Left colon (tissue), 2 donors: ENCODE results near the gene TCFL5. TPM values are rescaled to one million over a fixed set of nuclear protein-coding genes. Genes with fewer than 3 reads are reported as not detected.
"Not testable (repeated sequence)": the region's sequence is repeated elsewhere in the genome, so short reads cannot be mapped to it uniquely, and the experiment has no call there.

Source experiments
- ATAC-seq: fragments of 200-7000 bp; cut with Tn5 transposase; one replicate; pipeline ENCODE4 v1.9.1; 2020; ENCODE audit warnings: mild to moderate bottlenecking, moderate library complexity
- DNase-seq, 2 donors: peaks; one replicate each; pipeline ENCODE4 v3.0.0-alpha.2; 2020
- intact Hi-C, 2 donors: fragments of 100-400 bp; cut with DNase I in 1 of 2; cut with micrococcal nuclease in 1 of 2; formaldehyde crosslinking; loops; one replicate each; pipeline versions ENCODE4 v1.11.2 to v1.14.0; 2022; cut with DNase I, micrococcal nuclease
- total RNA-seq, 2 donors: library from RNA; stranded (reverse); fragmentation: NEBNext Ultra II Directional; extraction: Animal tissue kit (Norgen Biotek cat#: 25700); gene quantifications; one replicate each; pipeline ENCODE4 v1.2.1, GENCODE V29; 2021
- donor health status: DM: no; HTN: no; CAD: no.
- donor health status: DM: yes; HTN: yes; CAD: no.

The TCFL5 gene
- total RNA-seq, 2 donors from 2014 or later = 5.9 to 6.5 TPM

DNA sequence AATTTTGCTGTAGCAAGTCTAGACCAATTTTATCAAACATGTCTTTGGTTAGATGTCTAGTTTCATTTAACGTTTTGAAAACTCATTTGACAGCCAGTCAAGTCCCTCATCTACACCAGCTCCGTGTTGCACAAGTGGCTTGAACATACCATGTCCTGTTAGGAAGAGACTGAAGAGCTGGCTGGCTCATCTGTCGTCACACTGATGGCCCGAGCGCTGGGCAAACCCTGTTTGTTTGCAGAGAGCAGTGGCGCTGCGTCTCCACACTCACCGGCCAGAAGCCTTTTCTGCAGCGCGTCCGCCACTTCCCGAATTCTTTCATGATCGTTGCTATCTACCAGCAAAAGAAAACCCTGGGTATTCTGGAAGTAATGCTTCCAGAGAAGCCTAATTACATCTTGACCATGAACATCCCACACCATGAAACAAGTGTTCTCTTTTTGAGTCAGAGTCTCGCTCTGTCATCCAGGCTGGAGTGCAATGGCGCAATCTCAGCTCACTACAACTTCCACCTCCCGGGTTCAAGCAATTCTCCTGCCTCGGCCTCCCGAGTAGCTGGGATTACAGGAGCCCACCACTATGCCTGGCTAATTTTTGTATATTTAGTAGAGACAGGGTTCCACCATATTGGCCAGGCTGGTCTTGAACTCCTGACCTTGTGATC lies 10.7 kb upstream of the TCFL5 start:
- intact Hi-C loops = loop anchor here in 1 of 2 donors (2.0 kb wide), 1 partner anchor 28 kb away; no protein-coding TSS in a partner anchor
- DNase-seq (no peak), ATAC-seq (no peak)

DNA sequence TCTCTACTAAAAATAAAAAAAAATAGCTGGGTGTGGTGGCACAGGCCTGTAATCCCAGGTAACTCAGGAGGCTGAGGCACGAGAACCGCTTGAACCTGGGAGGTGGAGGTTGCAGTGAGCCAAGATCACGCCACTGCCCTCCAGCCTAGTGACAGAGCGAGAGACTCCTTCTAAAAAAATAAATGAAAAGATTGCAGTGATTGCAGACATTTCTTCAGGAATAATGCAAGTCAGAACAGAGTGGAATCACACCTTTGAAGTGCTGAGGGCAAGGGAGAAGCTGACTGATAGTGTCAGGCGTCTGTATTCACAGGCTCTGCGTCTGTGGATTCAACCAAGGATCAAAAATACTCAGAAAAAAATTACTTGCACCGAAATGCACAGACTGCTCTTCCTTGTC lies 2.6 kb upstream of the TCFL5 start:
- DNase-seq (no peak), ATAC-seq (no peak)
- intact Hi-C loops = no loop called here

DNA sequence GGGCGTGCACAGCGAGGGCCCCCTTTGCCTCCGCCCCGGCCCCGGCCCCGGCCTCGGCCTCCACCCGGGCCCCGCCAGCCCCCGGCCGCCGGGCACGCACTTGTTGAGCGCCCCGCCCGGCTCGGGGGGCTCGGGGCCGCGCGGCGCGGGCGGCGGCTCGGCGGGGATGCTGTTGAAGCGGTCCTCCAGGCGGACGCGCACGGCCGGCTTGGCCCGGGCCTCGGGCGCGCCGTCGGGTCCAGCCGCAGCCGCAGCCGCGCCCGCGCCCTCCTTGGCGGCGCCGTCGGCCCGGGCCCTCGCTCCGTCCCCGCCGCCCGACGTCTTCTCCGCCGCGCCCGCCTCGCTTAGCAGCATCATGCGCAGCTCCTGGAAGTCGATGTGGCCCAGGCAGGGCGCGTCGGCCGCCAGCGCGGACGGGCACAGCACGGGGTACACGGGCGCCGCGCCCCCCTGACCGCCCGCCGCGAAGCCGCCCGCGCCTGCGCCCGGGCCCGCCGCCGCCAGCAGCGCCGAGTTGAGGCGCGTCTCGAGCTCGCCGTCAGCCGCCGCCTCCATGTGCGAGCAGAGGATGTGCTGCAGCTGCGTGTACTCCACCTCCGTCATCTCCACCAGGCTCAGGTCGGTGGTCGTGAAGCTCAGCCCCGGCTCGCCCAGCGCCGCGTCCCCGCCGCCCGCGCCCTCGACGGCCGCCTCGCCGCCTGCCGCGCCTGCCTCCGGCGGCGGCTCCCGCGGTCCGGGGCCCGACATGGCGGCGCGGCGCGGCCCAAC lies 514 bp downstream of the TCFL5 start:
- intact Hi-C loops = no loop called here
- DNase-seq = peak in 1 of 2 donors; percentile 32
- ATAC-seq = peak; percentile 11

DNA sequence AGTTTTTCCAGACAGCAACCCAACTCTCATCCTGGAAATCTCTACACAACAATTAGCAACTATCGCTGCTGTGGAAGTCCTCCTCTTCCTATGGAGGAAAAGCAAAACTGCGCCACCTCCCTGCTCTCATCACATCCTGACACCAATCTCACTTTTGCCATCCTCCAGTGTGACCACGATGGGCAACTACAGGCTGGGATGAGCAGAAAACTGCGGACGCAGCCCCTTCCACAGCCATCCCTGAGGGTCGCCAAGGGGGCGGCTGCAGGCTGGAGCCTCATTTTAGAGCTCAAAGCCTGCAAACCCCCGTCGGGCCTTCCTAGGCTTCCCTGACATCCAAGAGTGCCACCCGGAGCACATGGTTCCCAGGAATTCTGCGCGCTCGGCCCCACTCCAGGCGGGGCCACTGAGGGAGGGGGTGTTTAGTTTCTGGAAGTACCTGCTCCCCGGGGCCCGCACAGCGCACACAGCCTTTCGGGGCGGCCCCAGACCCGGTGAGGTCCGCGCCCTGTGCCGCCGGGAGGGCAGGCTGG lies 1.2 kb downstream of the TCFL5 start:
- ATAC-seq (no peak), DNase-seq (no peak)
- intact Hi-C loops = no loop called here

DNA sequence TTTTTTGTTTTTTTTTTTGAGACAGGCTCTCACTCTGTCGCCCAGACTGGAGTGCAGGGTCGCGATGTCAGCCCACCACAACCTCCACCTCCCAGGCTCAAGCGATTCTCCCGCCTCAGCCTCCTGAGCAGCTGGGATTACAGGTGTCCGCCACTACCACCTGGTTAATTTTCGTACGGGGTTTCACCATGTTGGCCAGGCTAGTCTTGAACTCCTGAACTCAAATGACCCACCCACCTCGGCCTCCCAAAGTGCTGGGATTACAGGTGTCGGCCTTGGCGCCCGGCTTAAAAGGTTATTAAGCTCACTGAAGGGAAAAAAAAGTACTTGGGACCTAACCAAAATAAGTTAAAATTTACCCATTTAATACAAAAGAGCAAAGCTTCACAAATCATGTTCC lies 1.9 kb downstream of the TCFL5 start:
- ATAC-seq = no peak
- intact Hi-C loops = no loop called here
- no peak for DNase-seq

DNA sequence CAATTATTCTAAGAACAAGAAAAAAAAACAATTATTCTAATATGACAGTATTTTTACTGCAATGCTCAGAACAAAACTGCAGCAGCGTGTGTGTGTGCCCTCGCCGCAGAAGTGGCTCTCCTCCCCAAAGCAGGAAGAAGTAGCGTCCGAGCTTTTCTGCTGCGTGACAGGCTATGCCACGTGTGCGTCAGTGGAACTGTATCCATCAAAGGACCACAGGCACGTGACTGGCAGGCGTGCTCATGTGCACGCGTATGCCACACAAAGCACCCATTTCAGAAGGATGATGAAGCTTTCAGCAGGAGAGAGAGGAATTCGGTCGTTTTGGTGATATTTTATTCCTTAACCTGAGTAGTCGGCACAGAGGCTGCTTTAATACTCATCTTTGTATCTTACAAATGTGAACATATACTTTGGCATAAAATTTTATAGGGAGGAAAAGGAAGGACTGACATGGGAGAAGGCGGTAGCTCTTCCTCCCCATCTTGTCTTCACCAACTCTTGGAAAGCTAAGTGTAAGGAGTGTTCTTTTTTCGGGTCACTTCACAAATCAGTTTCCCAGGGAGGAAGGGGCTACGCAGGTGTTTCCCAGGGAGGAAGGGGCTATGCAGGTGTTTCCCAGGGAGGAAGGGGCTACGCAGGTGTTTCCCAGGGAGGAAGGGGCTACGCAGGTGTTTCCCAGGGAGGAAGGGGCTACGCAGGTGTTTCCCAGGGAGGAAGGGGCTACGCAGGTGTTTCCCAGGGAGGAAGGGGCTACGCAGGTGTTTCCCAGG lies 3.4 kb downstream of the TCFL5 start:
- intact Hi-C loops = no loop called here
- DNase-seq (no peak), ATAC-seq (no peak)

DNA sequence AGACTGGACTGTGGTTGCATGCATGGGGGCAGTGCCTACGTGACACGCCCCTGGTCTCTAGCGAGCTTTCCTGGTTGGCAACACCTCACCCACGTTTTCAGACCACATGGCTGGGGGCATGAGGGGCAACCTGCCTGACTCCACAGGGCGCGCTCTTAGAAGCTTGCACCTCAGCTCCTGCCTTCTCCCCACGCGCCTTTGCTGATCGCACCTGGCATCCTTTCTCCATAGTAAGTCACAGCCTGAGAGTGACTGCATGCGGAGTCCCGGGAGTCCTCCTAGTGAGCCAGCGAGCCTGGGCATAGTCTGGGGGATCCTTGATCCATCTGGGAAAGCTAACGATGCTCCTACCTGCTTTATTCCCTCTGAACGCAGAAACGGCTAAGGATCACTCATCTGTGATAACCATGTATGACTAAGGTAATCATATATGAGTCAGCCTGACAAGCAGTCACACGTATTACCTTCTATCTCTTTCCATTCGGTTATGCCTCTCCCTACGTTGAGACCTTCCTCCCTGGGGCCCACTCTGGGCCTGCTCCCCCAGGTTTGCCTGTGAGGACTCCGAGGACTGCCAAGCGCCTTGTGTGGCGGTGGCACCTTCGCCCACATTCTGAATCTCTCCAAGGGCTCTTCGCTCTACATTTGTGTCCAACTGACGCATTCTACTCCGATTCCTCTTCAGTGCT lies 4.5 kb downstream of the TCFL5 start:
- intact Hi-C loops = no loop called here
- DNase-seq (no peak), ATAC-seq (no peak)

DNA sequence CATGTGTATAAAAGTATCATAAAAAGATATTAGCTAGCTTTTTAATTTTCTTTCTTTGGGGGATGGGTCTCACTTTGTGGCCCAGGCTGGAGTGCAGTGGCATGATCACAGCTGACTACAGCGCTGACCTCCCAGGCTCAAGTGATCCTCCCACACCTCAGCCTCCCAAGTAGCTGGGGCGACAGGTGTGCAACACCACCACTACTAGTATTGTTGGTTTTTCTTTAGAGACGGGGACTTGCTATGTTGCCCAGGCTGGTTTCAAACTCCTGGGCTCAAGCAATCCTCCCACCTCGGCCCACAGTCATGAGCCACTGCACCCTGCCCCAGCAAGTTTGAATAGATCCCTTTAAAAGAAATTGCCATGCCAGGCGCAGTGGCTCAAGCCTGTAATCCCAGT lies 6.5 kb downstream of the TCFL5 start:
- ATAC-seq (no peak), DNase-seq (no peak)

DNA sequence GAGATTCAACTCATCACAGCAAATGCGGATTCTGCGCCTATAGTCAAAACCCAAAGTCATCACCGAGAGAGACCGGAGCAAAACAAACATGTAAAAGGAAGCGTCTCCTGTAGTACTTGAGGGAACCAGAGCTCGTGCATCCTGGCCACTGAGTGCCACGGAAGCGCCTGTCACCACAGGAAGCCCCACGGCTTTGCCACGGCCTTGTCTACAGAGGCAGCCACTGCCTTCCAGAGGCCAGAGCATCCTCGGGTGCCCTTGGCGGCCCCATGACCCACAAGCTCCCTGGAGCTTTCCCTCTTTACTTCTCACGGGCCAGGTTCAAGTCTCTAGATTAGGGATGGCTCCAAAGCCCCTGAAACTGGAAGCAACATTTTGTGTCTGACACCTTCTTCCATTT lies 7.5 kb downstream of the TCFL5 start:
- ATAC-seq (no peak), DNase-seq (no peak)
- intact Hi-C loops = no loop called here

More for the DNA sequence above, 6.5 kb downstream of the TCFL5 start:
- intact Hi-C loops = no loop called here

DNA sequence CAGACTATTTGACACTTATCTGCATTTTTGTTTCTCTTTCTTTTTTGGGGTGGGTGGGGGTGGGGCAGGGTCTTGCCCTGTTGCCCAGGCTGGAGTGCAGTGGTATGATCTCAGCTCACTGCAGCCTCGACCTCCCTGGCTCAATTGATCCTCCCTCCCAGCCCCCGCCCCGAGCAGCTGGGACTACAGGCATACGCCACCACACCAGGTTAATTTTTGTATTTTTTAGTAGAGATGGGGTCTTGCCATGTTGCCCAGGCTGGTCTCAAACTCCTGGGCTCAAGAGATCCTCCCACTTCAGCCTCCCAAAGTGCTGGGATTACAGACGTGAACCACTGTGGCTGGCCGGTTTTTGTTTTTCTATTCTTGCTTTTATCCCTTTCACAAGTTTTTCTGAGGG lies 8.3 kb downstream of the TCFL5 start:
- DNase-seq, ATAC-seq, intact Hi-C loops: not testable (repeated sequence)

DNA sequence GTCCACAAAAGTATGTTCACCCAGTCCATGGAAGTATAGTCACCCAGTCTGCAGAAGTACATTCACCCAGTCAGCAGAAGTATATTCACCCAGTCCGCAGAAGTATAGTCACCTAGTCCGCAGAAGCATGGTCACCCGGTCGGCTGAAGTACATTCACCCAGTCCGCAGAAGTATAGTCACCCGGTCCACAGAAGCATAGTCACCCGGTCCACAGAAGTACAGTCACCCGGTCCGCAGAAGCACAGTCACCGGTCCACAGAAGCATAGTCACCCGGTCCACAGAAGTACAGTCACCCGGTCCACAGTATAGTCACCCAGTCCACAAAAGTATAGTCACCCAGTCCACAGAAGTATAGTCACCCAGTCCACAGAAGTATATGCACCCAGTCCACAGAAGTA lies 8.8 kb downstream of the TCFL5 start:
- ATAC-seq (no peak), DNase-seq (no peak)
- intact Hi-C loops = no loop called here

DNA sequence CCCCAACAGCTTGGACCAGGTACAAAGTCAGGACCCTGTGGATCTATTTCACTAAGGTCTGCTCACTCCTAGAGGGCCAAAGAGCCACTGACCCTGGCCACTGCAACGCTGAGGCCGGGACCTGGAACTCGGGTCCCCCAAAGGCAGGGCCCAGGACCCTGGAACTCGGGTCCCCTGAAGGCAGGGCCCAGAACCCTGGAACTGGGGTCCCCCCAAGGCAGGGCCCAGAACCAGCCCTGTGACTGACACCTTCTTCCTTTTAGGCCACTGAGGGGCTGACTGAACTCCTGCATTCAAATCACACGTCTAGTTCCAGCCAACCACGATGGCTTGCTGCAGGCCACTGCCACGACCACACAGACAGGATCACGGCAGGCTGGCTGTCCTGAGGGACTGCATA lies 9.4 kb downstream of the TCFL5 start:
- no peak for ATAC-seq
- intact Hi-C loops = no loop called here
- DNase-seq = no peak

DNA sequence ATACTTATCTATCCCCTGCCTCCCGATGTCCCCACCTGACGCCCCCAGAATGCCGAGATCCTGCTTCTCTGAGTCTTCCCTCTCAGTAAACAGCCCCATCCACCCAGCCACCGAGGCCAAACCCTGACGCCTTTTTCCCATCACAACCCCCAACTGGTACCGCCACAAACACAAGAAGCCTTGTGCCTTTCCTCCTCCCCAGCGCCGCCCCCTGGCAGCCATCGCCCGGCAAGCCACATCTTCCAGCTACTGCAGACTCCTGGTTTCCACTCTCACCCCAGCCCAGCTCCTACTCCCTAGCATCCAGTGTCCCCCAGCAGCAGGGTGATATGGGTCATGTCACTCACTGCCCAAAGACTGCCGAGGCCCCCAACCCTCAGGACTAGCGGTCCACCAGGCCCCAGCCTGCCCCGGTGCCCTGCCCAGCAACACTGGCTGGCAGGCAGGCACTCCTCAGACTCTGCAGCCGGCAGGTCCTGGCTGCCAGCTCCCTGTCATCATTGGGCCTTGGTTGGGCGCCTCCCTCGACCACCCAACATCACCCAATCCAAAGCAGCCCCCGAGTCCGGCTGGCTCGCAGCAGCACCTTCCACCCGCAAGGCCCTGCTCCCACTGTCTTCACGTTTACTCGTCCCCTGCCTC lies 11.2 kb downstream of the TCFL5 start:
- DNase-seq = no peak
- ATAC-seq = no peak
- intact Hi-C loops = no loop called here

DNA sequence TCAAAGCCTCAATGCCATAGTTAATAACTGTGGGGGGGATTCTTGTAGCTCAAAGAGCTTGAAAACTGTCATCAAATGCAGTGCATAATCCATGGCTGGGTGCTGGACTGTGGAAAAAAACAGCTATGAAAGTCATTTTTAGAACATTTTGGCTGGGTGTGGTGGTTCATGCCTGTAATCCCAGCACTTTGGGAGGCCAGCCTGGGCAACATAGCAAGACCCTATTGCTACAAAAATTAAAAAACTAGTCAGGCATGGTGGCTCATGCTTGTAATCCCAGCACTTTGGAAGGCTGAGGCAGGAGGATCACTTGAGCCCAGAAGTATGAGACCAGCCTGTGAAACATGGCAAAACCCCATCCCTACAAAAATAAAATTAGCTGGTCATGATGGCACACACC lies 12.2 kb downstream of the TCFL5 start:
- no peak for ATAC-seq
- DNase-seq = no peak
- intact Hi-C loops = no loop called here

DNA sequence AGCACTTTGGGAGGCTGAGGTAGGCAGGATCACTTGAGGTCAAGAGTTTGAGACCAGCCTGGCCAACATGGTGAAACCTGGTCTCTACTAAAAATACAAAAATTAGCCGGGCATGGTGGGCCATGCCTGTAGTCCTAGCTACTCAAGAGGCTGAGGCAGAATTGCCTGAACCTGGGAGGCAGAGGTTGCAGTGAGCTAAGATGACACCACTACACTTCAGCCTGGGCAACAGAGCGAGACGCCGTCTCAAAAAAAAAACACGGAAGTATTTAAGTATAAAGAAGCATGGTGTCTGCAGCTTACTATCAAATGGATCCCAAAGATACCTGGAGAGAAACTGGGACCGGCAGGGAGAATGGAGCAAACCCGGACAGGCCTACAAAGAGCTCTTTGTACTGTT lies 12.7 kb downstream of the TCFL5 start:
- ATAC-seq, DNase-seq, intact Hi-C loops: not testable (repeated sequence)

DNA sequence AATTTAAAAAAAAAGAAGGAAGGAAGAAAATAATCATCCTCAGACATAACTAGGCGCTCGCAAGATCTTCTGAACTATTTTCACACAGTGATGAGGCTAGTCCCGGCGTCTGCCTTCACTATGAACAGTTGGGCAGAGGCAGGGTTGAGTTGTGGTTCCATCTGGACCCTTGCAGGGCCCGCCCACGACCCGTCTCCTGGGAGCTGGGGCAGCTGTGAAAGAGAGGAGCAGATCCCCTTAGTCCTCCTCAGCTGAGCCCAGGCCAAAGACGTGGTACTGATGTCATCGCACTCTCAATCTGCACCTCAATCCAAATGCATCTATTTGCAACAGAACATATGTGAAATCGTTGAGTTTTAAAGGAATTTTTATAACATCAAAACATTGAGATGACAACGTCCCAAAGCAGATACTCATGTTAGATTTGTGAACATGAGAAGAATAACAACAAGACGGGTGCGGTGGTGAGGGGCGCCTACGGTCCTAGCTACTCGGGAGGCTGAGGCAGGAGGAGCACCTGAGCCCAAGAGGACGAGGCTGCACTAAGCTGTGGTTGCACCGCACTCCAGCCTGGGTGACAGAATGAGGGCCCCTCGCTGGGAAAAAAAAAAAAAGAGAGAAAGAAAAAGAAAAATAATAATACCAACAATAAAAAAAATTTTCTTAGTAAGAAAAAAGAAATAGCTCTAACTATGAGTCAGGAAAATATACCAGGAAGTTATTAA lies 15.3 kb downstream of the TCFL5 start:
- DNase-seq (no peak), ATAC-seq (no peak)
- intact Hi-C loops = no loop called here

DNA sequence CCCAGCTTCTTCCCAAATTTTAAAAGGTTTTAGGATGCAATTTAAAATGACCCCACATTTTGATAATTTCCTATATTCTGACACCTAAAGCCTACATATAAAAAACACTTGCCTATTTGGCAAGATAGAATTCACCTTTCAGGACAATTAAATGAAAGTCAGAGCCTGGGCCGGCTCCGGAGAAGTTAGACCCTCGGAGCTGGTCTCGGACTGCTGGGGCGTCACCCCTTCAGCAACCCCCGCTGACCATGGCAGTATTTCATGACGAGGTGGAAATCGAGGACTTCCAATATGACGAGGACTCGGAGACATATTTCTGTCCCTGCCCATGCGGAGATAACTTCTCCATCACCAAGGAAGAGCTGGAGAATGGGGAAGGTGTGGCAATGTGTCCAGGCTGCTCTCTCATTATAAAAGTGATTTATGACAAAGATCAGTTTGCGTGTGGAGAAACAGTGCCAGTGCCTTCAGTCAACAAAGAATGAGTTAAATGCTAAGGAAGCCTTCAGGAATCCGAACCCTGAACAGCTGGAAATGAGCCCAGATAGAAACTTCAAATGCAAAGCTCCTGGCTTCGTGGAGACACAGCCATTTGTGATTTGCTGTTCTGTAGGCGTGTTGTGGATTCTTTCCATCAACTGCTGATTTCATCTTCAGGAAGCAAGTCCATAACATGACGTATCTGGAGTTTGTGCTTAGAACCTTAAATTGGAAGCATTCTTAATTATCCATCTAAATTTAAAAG lies 16.0 kb downstream of the TCFL5 start:
- no peak for DNase-seq
- peak; percentile 43 for ATAC-seq
- intact Hi-C loops = no loop called here
